ENCODE results near the gene KCNJ16. TPM values are rescaled to one million over a fixed set of nuclear protein-coding genes. Genes with fewer than 3 reads are reported as not detected.

The KCNJ16 gene
- total and polyA plus RNA-seq, 9 of the 15 experiments (the other 6 are each of a cell fraction or from before 2014, with no cell fraction given), result 0.01 to 0.75 (median 0.07) TPM; not detected in 4

DNA sequence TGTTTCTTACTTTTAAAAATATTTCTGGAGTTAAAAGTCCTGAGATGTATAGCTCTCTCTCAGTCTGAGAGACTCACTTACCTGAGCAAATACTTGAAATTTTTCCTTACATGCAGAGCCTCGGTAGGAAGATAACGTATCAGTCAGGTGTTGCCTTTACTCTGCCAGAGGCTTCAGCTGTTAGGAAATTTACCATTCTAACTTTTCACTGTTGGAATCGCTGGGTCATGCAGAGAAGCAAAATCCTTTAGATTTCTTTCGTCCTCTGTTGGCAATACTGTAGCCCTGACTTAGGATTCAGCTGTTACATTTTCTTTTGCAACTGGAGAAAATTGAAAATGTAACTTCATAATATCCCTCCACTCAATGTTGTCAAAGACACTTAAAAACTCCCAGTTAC is 20.0 kb upstream of the KCNJ16 start:
- ChIA-PET POLR2A (no interaction called here), CTCF (ENCODE audit: low intra/inter-chr PET ratio) (no interaction called here)
- H3K27me3 ChIP-seq (ENCODE audit: control insufficient read depth in 2 of 2, insufficient read depth in 2 of 2, low read length in 2 of 2), result no peaks in the 10 kb centered on the region
- ATAC-seq (no peak), FAIRE-seq (no peak), DNase-seq (ENCODE audit: extremely low read depth in 1 of 4, low spot score in 3 of 4) (no peak)
- TF ChIP-seq GATA2 (CRISPR knock-in tag; IDR thresholded peaks at IDR 0.05) (no peak), MXI1 (IDR thresholded peaks at IDR 0.05; ENCODE audit: low read depth, low read length) (no peak), RFX5 (IDR thresholded peaks at IDR 0.05; ENCODE audit: low read depth, low read length) (no peak), TSC22D4 (tag; IDR thresholded peaks at IDR 0.05) (no peak), GTF2F1 (IDR thresholded peaks at IDR 0.05; ENCODE audit: low read depth, low read length) (no peak), ILK (tag; IDR thresholded peaks at IDR 0.05; ENCODE audit: borderline replicate concordance, low read depth) (no peak), U2AF1 (optimal IDR thresholded peaks at IDR 0.05; ENCODE audit: low read depth, low read length) (no peak), RBM34 (IDR thresholded peaks at IDR 0.05; ENCODE audit: borderline replicate concordance, insufficient read depth, low read length) (no peak), PHB (CRISPR knock-in tag; IDR thresholded peaks at IDR 0.05) (no peak), OTX1 (CRISPR knock-in tag; IDR thresholded peaks at IDR 0.05) (no peak)
- TF ChIP-seq, protein P1, sequence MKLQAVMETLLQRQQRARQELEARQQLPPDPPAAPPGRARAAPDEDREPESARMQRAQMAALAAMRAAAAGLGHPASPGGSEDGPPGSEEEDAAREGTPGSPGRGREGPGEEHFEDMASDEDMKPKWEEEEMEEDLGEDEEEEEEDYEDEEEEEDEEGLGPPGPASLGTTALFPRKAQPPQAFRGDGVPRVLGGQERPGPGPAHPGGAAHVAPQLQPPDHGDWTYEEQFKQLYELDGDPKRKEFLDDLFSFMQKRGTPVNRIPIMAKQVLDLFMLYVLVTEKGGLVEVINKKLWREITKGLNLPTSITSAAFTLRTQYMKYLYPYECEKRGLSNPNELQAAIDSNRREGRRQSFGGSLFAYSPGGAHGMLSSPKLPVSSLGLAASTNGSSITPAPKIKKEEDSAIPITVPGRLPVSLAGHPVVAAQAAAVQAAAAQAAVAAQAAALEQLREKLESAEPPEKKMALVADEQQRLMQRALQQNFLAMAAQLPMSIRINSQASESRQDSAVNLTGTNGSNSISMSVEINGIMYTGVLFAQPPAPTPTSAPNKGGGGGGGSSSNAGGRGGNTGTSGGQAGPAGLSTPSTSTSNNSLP (IDR thresholded peaks at IDR 0.05; ENCODE audit: borderline replicate concordance, low read depth, low read length), result no peak
- no peaks in the 10 kb centered on the region; a peak in 2 of 5 replicates for H3K4me1 ChIP-seq (replicated peaks in 1 of 2; ENCODE audit: control insufficient read depth in 2 of 2, insufficient read depth in 2 of 2, low read length in 2 of 2)
- in situ Hi-C loops (cut with MboI) (no loop called here), intact Hi-C loops (cut with micrococcal nuclease) (no loop called here)
- no peaks in the 10 kb centered on the region for H4K20me1 ChIP-seq (replicated peaks; ENCODE audit: control insufficient read depth, insufficient read depth, low read length)
- H3K9ac ChIP-seq (ENCODE audit: insufficient read depth in 1 of 2, low read depth in 2 of 2, low read length in 2 of 2), result no peak overlapping the region
- H3K4me2 ChIP-seq (ENCODE audit: insufficient read depth, low read length), result no peak overlapping the region
- no peak overlapping the region for H2AFZ ChIP-seq (ENCODE audit: low read depth, low read length)
- BruUV-seq (replicated peaks), result no TSS peak
- no peak overlapping the region for H3K27ac ChIP-seq (ENCODE audit: extremely low read depth, low read depth, low read length)
- no peaks in the 10 kb centered on the region for H3K79me2 ChIP-seq (ENCODE audit: control insufficient read depth, insufficient read depth, low read length)
- H3K9me3 ChIP-seq (replicated peaks; ENCODE audit: control insufficient read depth, insufficient read depth, low read depth, low read length), result no peaks in the 10 kb centered on the region
- WGBS (ENCODE audit: insufficient coverage, low coverage, missing lambda C conversion rate), result 29% methylated on average over 4 of the region's 4 CpGs
- H3K4me3 ChIP-seq, result no peak overlapping the region
- no peaks in the 10 kb centered on the region for H3K9me1 ChIP-seq (ENCODE audit: control insufficient read depth, insufficient read depth, low read length)
- H3K36me3 ChIP-seq (ENCODE audit: control insufficient read depth, insufficient read depth, low read length), result peaks cover 6% of the 10 kb centered on the region; the same call in 2 of the 3 replicates
